Small intestine (tissue), 7 donors: ENCODE data around the gene GNAQ. TPM values are rescaled to one million over a fixed set of nuclear protein-coding genes. Genes with fewer than 3 reads are reported as not detected.

Source experiments
- DNase-seq, 2 donors: peaks; one replicate each; pipeline versions ENCODE4 v3.0.0 to v3.0.0-alpha.2; 2013
- FAIRE-seq: peaks from 2 replicates; lab custom pipeline; 2012; peaks lifted over from hg19 to GRCh38; lab: Jason Lieb, UNC
- H3K27ac ChIP-seq, 3 donors: one replicate each; pipeline ENCODE4 v1.5.1; 2013; ENCODE audit warnings: low read length in 2 of 3, mild to moderate bottlenecking in 2 of 3, control low read depth in 1 of 3, inconsistent platforms in 1 of 3, low read depth in 1 of 3, moderate library complexity in 1 of 3
- H3K27me3 ChIP-seq, 3 donors: one replicate each; pipeline ENCODE4 v1.6.1; 2013; ENCODE audit warnings: low read length in 3 of 3, inconsistent platforms in 1 of 3; ENCODE audit not compliant: control insufficient read depth in 3 of 3, insufficient read depth in 3 of 3
- H3K36me3 ChIP-seq, 3 donors: one replicate each; pipeline ENCODE4 v1.6.1; 2013; ENCODE audit warnings: low read length in 3 of 3, inconsistent platforms in 1 of 3, low read depth in 1 of 3, mild to moderate bottlenecking in 1 of 3, moderate library complexity in 1 of 3; ENCODE audit not compliant: control insufficient read depth in 3 of 3, insufficient read depth in 2 of 3
- H3K4me1 ChIP-seq, 3 donors: one replicate each; pipeline ENCODE4 v1.6.1; 2013; ENCODE audit warnings: low read length in 2 of 3, inconsistent platforms in 1 of 3, low read depth in 1 of 3, mild to moderate bottlenecking in 1 of 3, moderate library complexity in 1 of 3; ENCODE audit not compliant: control insufficient read depth in 3 of 3, insufficient read depth in 2 of 3
- H3K4me3 ChIP-seq, 3 donors: one replicate each; pipeline ENCODE4 v1.5.1; 2013; ENCODE audit warnings: low read length in 3 of 3, control low read depth in 1 of 3, inconsistent platforms in 1 of 3, low read depth in 1 of 3, mild to moderate bottlenecking in 1 of 3, moderate library complexity in 1 of 3
- H3K9me3 ChIP-seq, 2 donors: one replicate each; pipeline ENCODE4 v1.6.1; 2013; ENCODE audit warnings: low read depth in 1 of 2, low read length in 1 of 2; ENCODE audit not compliant: control insufficient read depth in 2 of 2, insufficient read depth in 1 of 2
- WGBS, 3 donors: extraction: QIAGEN DNeasy Blood & Tissue Kit; methylation state at CpG; one replicate each; pipeline ENCODE4 v1.1.7; 2013; 5-methylcytosine and 5-hydroxymethylcytosine counted together
- polyA plus RNA-seq, 4 donors: library from polyadenylated mRNA; stranded (reverse) in 3 of 4; unstranded in 1 of 4; fragments of 200-250 nt in 3 of 4; fragments of 120-200 nt in 1 of 4; gene quantifications; one replicate each; pipeline versions ENCODE4 v1.2.1 to v1.2.3, GENCODE V29; 2013
- donor health status: healthy with polysubstance abuse.
- donor health status: control.
- donor health status: control.
- donor health status: Bipolar disorder and iron deficiency.
- donor health status: healthy.

GNAQ gene
- polyA plus RNA-seq, 4 donors = 10.0 to 32.3 (median 15.6) TPM

DNA sequence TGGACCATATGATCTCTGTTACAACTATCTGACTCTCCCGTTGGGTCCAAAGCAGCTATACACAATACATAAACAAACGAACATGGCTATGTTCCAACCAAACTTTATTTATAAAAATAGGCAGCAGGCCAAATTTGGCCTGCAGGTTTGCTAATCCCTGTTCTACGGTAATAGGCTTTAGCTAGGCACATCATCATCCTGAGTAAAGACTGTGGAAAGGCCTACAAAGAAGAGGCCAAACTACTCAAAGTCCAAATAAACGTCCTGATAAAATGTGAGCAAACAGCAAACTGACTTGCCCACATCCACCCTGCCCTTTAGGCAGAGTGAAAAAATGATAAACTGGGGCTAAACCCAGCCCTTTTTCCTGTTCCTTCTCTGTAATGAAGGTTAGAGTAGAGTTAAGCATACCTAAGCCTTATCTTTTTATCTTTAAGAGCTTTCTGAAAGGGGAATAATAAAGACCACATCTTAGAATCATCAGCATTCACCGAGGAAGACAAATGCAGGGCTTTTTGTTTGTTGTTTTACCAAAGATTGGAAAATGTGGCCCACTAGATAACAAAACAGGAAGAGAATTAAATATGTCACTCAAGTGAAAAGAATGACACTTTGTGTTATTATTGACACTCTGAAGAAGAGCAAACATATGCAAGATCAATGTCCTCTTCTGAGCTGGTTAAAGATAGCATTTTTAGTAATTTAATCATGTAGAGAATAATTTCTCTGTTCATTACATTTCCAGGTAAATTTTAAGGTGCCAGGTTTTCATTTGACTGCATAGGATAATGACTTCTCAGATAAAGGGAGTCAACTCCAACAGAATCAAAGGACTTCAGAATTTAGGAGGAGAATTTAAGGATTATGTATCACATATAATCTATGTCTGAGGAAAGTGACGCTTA lies 223.5 kb downstream of the GNAQ start:
- peak overlapping the region in 2 of 3 donors; percentile 20 to 44 for H3K27ac ChIP-seq
- H3K9me3 ChIP-seq = no peaks in the 10 kb centered on the region
- H3K4me3 ChIP-seq = no peak overlapping the region
- peaks cover 0 to 6% (median 0%) of the 10 kb centered on the region in 3 donors for H3K36me3 ChIP-seq
- FAIRE-seq = no peak
- DNase-seq = peak; percentile 36 to 42
- H3K4me1 ChIP-seq = peaks cover 0 to 15% (median 8%) of the 10 kb centered on the region in 3 donors
- H3K27me3 ChIP-seq = no peaks in the 10 kb centered on the region
- 24 to 40% (median 32%) methylated on average over 6 of the region's 6 CpGs for WGBS, 3 donors

DNA sequence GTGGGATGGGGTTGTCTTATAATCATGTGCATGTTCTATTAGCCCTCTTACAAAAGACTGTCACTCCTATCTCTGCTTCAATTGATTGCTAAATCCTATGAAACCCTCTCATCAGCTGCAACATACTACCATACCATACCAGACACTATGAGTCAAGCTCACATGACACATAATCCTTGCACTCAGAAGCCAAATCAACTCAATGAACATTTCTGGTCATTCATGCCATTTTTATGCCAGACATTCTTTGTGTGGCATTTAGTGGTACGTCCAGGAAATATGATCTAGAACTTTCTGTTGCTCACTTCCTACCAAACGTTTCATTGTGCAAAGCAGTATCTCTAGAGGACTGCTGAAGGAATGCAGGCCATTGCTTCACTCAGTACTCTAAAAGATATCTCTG lies 224.3 kb downstream of the GNAQ start:
- no peaks in the 10 kb centered on the region for H3K27me3 ChIP-seq
- peaks cover 0 to 3% (median 0%) of the 10 kb centered on the region in 3 donors for H3K36me3 ChIP-seq
- H3K27ac ChIP-seq = peak overlapping the region in 1 of 3 donors; percentile 44
- 46 to 68% (median 66%) methylated on average over 2 of the region's 2 CpGs for WGBS, 3 donors
- FAIRE-seq (no peak), DNase-seq (peak in 1 of 2 donors; percentile 66)
- peaks cover 0 to 15% (median 8%) of the 10 kb centered on the region in 3 donors for H3K4me1 ChIP-seq
- no peaks in the 10 kb centered on the region for H3K9me3 ChIP-seq
- H3K4me3 ChIP-seq = no peak overlapping the region

DNA sequence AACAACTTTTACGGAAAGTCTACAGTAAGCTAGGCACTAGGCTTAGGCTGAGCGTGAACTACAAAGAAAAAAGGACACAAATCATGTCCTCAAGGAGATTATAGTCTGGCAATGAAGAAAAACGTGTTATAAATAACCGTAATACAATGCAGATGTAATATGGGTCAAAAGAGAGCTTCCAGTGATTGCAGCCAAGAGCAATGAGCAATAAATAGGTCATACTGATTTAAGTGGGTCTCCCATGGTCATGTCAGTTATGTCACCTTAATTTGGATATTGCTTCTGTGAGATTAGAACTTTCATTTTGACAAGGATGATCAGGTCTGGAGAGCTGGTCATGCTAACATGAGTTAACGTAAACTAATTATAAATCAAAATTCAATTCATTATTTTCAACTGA lies 224.9 kb downstream of the GNAQ start:
- Histone ChIP-seq H3K9me3 (no peaks in the 10 kb centered on the region), H3K27me3 (no peaks in the 10 kb centered on the region), H3K27ac (no peak overlapping the region), H3K4me1 (peaks cover 0 to 15% (median 8%) of the 10 kb centered on the region in 3 donors), H3K36me3 (peaks cover 0 to 3% (median 0%) of the 10 kb centered on the region in 3 donors), H3K4me3 (no peak overlapping the region)
- FAIRE-seq (no peak), DNase-seq (no peak)
- WGBS, 3 donors = 92 to 94% (median 93%) methylated on average over 5 of the region's 5 CpGs

DNA sequence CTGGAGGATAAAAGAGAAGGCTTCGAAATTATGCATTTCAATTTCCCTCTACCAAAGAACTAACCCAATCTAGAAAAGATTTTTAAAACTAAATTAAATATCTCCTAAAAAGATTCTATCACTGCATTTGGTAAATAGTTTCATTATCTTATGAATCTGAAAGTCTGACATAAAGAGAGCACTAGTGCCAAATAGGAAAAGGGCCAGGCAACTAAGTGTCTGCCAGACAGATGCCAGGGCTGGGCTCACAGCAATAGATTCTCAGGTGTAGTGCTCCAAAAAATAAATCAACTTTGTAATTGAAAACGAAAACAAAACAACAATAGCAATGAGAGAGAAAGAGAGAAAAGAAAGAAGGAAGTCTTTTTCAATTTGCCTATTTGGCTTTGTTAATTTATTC lies 225.8 kb downstream of the GNAQ start:
- Histone ChIP-seq H3K27ac (no peak overlapping the region), H3K9me3 (no peaks in the 10 kb centered on the region), H3K4me3 (no peak overlapping the region), H3K27me3 (no peaks in the 10 kb centered on the region), H3K36me3 (no peaks in the 10 kb centered on the region), H3K4me1 (peaks cover 3 to 15% (median 8%) of the 10 kb centered on the region in 3 donors)
- WGBS, 3 donors = 73 to 88% (median 84%) methylated on average over 2 of the region's 2 CpGs
- no peak for DNase-seq
- no peak for FAIRE-seq

DNA sequence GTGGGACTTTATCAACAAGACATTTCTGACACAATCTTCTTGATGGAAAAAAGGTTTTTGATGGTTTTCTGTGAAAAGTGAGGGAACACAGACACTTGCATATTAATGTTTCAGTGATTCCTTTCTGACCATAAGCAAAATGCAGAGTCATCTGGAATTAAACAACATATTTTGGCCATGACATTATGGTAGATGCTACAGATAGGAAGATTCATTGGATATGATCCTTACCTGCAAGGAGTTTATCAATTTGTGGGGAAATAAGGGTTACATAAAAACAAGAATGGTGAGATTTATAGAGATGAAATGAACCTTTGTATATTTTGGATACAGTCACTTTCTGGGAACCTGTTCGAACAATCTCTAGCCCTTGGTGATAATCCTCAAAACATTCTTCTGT lies 228.2 kb downstream of the GNAQ start:
- no peak overlapping the region for H3K4me3 ChIP-seq
- no peak overlapping the region for H3K27ac ChIP-seq
- FAIRE-seq = no peak
- WGBS, 3 donors = 94 to 98% (median 97%) methylated on average over 1 of the region's 1 CpG
- H3K36me3 ChIP-seq = no peaks in the 10 kb centered on the region
- no peaks in the 10 kb centered on the region for H3K9me3 ChIP-seq
- H3K4me1 ChIP-seq = peaks cover 3 to 12% (median 6%) of the 10 kb centered on the region in 3 donors
- no peak for DNase-seq
- H3K27me3 ChIP-seq = no peaks in the 10 kb centered on the region

DNA sequence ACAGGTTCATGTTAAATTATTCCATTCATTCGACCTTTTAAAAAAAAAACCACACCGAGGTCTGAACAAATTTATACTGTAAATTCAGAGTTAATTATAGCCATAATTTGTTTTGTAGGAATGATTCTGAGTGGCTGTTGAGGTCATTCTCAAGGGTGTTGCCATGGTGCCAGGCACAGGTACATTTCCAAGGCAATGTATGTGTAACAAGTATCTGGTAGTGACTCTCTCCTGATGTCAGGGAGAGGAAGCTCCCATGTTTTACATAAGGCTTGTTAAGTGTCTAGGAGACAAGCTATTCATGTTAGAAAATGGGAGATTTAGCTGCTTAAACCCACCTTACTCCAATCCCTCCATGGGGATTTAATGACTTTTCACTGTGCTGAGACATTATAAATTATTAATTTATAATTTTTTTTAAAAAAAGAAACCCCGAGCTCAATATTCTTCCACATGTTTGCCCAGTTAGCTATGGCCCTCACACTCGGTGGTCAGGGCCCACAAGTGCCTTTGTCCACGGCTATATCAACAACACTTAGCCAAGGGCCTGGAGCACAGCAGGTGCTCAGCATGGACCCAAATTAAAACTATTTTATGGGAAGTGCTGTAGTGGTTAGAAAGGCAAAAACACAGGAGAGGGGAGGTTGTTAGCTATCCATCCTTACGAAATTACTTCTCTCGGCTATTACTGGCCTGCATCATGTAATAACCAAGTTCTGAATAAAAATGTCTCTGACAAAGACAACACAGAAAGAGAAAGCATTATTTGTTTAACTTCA lies 228.9 kb downstream of the GNAQ start:
- H3K27ac ChIP-seq = no peak overlapping the region
- H3K36me3 ChIP-seq = no peaks in the 10 kb centered on the region
- 86 to 92% (median 86%) methylated on average over 7 of the region's 7 CpGs for WGBS, 3 donors
- H3K4me1 ChIP-seq = peaks cover 2 to 7% (median 3%) of the 10 kb centered on the region in 3 donors
- H3K4me3 ChIP-seq = no peak overlapping the region
- FAIRE-seq = no peak
- H3K27me3 ChIP-seq = no peaks in the 10 kb centered on the region
- H3K9me3 ChIP-seq = no peaks in the 10 kb centered on the region
- DNase-seq = no peak

- WGBS, 3 donors = 95 to 99% (median 98%) methylated on average over 3 of the region's 3 CpGs
- H3K4me1 ChIP-seq = peaks cover 0 to 3% (median under 1%) of the 10 kb centered on the region in 3 donors
- FAIRE-seq (no peak), DNase-seq (no peak)
- H3K27ac ChIP-seq = no peak overlapping the region
- H3K27me3 ChIP-seq = no peaks in the 10 kb centered on the region
- no peak overlapping the region for H3K4me3 ChIP-seq
- no peaks in the 10 kb centered on the region for H3K9me3 ChIP-seq
- H3K36me3 ChIP-seq = peaks cover 0 to 2% (median 0%) of the 10 kb centered on the region in 3 donors
These were observed 229.5 kb downstream of the GNAQ start for GRCh38 chr9:77802064-77802463.

DNA sequence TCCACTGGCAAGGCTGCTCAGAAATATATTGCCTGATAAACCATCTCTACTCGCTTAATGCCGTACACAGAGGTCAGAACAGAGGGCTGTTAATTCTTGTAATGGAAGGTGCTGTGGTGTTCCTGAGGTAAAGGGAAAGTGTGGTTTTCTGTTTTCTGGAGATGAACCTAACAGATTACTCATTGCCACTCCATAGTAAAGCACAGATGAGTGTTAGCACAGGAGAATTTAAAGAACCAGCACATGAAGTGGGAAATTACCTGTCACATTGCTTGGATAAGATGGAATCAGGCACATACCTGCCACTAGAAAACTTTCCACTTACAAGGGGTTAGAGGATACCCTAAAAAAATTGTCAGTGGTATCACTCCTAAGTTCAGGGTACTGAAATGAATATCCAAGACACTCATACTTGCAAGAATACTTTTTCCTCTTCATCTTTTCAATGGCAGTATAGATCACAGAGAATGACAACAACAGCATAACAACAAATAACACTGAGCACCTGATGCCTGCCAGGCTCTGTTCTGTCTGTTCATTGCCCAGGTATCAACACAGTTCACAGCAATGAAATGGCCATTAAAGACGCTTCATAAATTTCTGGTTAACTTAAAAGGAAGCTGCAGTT lies 230.6 kb downstream of the GNAQ start:
- Histone ChIP-seq H3K9me3 (no peaks in the 10 kb centered on the region), H3K4me3 (no peak overlapping the region), H3K36me3 (peaks cover 0 to 4% (median 0%) of the 10 kb centered on the region in 3 donors), H3K27ac (no peak overlapping the region), H3K4me1 (peaks cover 0 to 3% (median 0%) of the 10 kb centered on the region in 3 donors), H3K27me3 (no peaks in the 10 kb centered on the region)
- FAIRE-seq (no peak), DNase-seq (no peak)
- 89 to 98% (median 93%) methylated on average over 3 of the region's 3 CpGs for WGBS, 3 donors
